Stomach (tissue), 4 donors: ENCODE data around the gene STK24.

Experiments
- EP300 ChIP-seq: sonication (generic); formaldehyde crosslinking; IDR thresholded peaks from one replicate; pipeline ENCODE4 v1.6.1; 2017; ENCODE audit warnings: antibody characterized with exemption
- POLR2A ChIP-seq, 4 donors: fragments of 450-650 bp; IDR thresholded peaks; one replicate each; pipeline ENCODE4 v1.6.1; 2016; ENCODE audit warnings: antibody characterized with exemption in 4 of 4, control low read depth in 2 of 4, mild to moderate bottlenecking in 1 of 4, moderate library complexity in 1 of 4
- POLR2AphosphoS5 ChIP-seq, 3 donors: sonication (generic); formaldehyde crosslinking; IDR thresholded peaks; one replicate each; pipeline ENCODE4 v1.6.1; 2016; ENCODE audit warnings: antibody characterized with exemption in 3 of 3
- TF ChIP-seq, protein P1 (sequence below), 7 experiments: fragments of 450-650 bp in 4 of 7; fragments of 200-600 bp in 3 of 7; sonication (generic) in 3 of 7; IDR thresholded peaks; one replicate each; pipeline ENCODE4 v1.5.1; 2016 to 2019; ENCODE audit warnings: antibody characterized with exemption in 7 of 7, control low read depth in 2 of 7, mild to moderate bottlenecking in 1 of 7

DNA sequence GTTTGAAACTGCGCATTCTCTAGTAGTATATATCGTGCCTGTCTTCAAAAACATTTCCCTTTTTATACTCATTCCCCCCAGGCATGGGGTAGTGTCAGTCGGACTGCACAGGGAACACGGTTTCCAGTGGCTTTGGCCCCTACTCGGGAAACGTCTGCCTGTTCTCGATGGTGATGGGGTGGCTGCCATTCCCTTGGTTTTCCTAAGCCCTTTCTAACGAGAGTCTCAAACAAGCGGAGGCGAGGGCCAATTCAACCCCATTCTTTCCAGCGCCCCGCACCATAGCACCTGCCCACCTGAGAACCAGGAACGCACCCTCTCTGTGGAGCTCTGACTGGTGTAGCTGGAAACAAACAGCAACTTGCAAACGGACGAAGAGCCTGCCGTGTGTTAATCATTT is 127.6 kb downstream of the STK24 start:
- no peak for TF ChIP-seq POLR2AphosphoS5 (IDR thresholded peaks at IDR 0.05)
- TF ChIP-seq, protein P1, sequence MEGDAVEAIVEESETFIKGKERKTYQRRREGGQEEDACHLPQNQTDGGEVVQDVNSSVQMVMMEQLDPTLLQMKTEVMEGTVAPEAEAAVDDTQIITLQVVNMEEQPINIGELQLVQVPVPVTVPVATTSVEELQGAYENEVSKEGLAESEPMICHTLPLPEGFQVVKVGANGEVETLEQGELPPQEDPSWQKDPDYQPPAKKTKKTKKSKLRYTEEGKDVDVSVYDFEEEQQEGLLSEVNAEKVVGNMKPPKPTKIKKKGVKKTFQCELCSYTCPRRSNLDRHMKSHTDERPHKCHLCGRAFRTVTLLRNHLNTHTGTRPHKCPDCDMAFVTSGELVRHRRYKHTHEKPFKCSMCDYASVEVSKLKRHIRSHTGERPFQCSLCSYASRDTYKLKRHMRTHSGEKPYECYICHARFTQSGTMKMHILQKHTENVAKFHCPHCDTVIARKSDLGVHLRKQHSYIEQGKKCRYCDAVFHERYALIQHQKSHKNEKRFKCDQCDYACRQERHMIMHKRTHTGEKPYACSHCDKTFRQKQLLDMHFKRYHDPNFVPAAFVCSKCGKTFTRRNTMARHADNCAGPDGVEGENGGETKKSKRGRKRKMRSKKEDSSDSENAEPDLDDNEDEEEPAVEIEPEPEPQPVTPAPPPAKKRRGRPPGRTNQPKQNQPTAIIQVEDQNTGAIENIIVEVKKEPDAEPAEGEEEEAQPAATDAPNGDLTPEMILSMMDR (IDR thresholded peaks at IDR 0.05), result no peak
- no peak for TF ChIP-seq POLR2A (IDR thresholded peaks at IDR 0.05)
- no peak for TF ChIP-seq EP300
